Subcutaneous adipose tissue (tissue), 4 donors: ENCODE results near the gene MSMB. TPM values are rescaled to one million over a fixed set of nuclear protein-coding genes. Genes with fewer than 3 reads are reported as not detected.

Source experiments
- CTCF ChIP-seq: fragments of 450-650 bp; IDR thresholded peaks from one replicate; pipeline ENCODE4 v1.5.1; 2016; ENCODE audit warnings: low read depth, mild to moderate bottlenecking, control low read depth, antibody characterized with exemption, moderate library complexity
- total RNA-seq, 4 donors: library from RNA; depleted of rRNA; stranded (reverse); fragments of >200 nt; gene quantifications; one replicate each; pipeline ENCODE4 v1.1.0, GENCODE V29; 2016

The MSMB gene
- total RNA-seq, 4 donors from 2014 or later = not detected

GRCh38 chr10:46035923-46036849 is 9.9 kb downstream of the MSMB start:
- TF ChIP-seq CTCF = no peak

GRCh38 chr10:46033602-46034011 is 12.5 kb downstream of the MSMB start:
- no peak for TF ChIP-seq CTCF

GRCh38 chr10:46031648-46032532 is 14.2 kb downstream of the MSMB start:
- no peak for TF ChIP-seq CTCF

- no peak for TF ChIP-seq CTCF
Observed at GRCh38 chr10:46030091-46030937, 15.8 kb downstream of the MSMB start, which contains the start of gene NCOA4. TSS of gene NCOA4 (minus strand) at chr10:46030623. CDS start at chr10:46016680, 13,943 bp downstream.

GRCh38 chr10:46029461-46030030 is 16.5 kb downstream of the MSMB start:
- no peak for TF ChIP-seq CTCF

- no peak for TF ChIP-seq CTCF
Observed at GRCh38 chr10:46028584-46029460, 17.2 kb downstream of the MSMB start.
